Thyroid gland (tissue), 4 donors: Measurements from ENCODE around the gene PBXIP1.

Experiments used
- POLR2A ChIP-seq, 2 donors: fragments of 450-650 bp; IDR thresholded peaks; one replicate each; pipeline ENCODE4 v1.6.1; 2017; ENCODE audit warnings: antibody characterized with exemption in 2 of 2, mild to moderate bottlenecking in 2 of 2, moderate library complexity in 1 of 2
- TF ChIP-seq, protein P1 (sequence below), 6 experiments: fragments of 200-600 bp in 3 of 6; fragments of 450-650 bp in 3 of 6; sonication (generic) in 3 of 6; IDR thresholded peaks; one replicate each; pipeline ENCODE4 v1.5.1; 2016 to 2019; ENCODE audit warnings: antibody characterized with exemption in 6 of 6, mild to moderate bottlenecking in 2 of 6, inconsistent platforms in 1 of 6, moderate library complexity in 1 of 6

GRCh38 chr1:154945962-154946850 lies 9.7 kb downstream of the PBXIP1 start:
- TF ChIP-seq, protein P1, sequence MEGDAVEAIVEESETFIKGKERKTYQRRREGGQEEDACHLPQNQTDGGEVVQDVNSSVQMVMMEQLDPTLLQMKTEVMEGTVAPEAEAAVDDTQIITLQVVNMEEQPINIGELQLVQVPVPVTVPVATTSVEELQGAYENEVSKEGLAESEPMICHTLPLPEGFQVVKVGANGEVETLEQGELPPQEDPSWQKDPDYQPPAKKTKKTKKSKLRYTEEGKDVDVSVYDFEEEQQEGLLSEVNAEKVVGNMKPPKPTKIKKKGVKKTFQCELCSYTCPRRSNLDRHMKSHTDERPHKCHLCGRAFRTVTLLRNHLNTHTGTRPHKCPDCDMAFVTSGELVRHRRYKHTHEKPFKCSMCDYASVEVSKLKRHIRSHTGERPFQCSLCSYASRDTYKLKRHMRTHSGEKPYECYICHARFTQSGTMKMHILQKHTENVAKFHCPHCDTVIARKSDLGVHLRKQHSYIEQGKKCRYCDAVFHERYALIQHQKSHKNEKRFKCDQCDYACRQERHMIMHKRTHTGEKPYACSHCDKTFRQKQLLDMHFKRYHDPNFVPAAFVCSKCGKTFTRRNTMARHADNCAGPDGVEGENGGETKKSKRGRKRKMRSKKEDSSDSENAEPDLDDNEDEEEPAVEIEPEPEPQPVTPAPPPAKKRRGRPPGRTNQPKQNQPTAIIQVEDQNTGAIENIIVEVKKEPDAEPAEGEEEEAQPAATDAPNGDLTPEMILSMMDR (IDR thresholded peaks at IDR 0.05), result no peak
- TF ChIP-seq POLR2A (IDR thresholded peaks at IDR 0.05), result no peak
